DOHH2 (cell line): Measurements from ENCODE around the gene FDXACB1.

Source experiments
- EZH2phosphoT487 ChIP-seq: fragments of 200-600 bp; sonication (generic); IDR thresholded peaks from 2 replicates; pipeline ENCODE4 v1.6.1; 2017; ENCODE audit warnings: borderline replicate concordance, mild to moderate bottlenecking, antibody characterized with exemption, low read length, moderate library complexity, mixed read lengths
- TF ChIP-seq, protein P1 (sequence below): fragments of 200-600 bp; sonication (generic); IDR thresholded peaks from one replicate; pipeline ENCODE4 v1.5.1; 2014; ENCODE audit warnings: antibody characterized with exemption, mild to moderate bottlenecking, low read depth, low read length; ENCODE audit not compliant: poor library complexity, severe bottlenecking

DNA sequence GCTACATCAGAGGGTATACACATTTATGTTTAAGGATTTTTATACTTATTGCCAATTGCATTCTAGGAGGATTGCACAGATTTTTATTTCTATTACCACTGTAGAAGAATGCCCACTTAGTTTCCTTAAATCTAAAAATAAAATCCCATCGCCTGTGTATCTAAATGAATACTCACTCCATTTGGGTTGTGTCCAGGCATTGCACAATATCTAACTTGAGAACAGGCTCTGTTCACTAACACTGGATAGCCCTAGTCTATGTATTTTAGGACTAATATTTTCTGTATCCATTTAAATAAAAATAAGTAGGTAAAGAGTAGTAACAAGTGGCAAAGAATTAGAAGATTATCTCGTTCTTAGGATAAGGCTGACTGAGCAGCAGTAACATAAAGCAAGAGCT is 43.8 kb upstream of the FDXACB1 start:
- TF ChIP-seq, protein P1, sequence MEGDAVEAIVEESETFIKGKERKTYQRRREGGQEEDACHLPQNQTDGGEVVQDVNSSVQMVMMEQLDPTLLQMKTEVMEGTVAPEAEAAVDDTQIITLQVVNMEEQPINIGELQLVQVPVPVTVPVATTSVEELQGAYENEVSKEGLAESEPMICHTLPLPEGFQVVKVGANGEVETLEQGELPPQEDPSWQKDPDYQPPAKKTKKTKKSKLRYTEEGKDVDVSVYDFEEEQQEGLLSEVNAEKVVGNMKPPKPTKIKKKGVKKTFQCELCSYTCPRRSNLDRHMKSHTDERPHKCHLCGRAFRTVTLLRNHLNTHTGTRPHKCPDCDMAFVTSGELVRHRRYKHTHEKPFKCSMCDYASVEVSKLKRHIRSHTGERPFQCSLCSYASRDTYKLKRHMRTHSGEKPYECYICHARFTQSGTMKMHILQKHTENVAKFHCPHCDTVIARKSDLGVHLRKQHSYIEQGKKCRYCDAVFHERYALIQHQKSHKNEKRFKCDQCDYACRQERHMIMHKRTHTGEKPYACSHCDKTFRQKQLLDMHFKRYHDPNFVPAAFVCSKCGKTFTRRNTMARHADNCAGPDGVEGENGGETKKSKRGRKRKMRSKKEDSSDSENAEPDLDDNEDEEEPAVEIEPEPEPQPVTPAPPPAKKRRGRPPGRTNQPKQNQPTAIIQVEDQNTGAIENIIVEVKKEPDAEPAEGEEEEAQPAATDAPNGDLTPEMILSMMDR = no peak
- no peak for TF ChIP-seq EZH2phosphoT487
